HUES64 (cell line): ENCODE measurements around the gene ZNF407.

Source experiments
- H3K27ac ChIP-seq: 2 replicates; pipeline ENCODE4 v1.7.0; 2013; ENCODE audit warnings: low read depth, low read length, inconsistent platforms
- H3K27me3 ChIP-seq: 2 replicates; pipeline ENCODE4 v1.6.1; 2013; ENCODE audit warnings: mild to moderate bottlenecking, low read length; ENCODE audit not compliant: insufficient read depth
- H3K36me3 ChIP-seq: 2 replicates; pipeline ENCODE4 v1.6.1; 2013; ENCODE audit warnings: mild to moderate bottlenecking, low read length; ENCODE audit not compliant: insufficient read depth
- H3K4me1 ChIP-seq: 2 replicates; pipeline ENCODE4 v1.6.1; 2013; ENCODE audit warnings: mild to moderate bottlenecking, low read length, moderate library complexity; ENCODE audit not compliant: insufficient read depth
- H3K4me3 ChIP-seq: 2 replicates; pipeline ENCODE4 v1.5.1; 2013; ENCODE audit warnings: mild to moderate bottlenecking, low read length, moderate library complexity
- H3K9ac ChIP-seq: 2 replicates; pipeline ENCODE4 v1.6.1; 2013; ENCODE audit warnings: mild to moderate bottlenecking, low read depth, low read length
- H3K9me3 ChIP-seq: 2 replicates; pipeline ENCODE4 v1.6.1; 2013; ENCODE audit warnings: low read depth, low read length; ENCODE audit not compliant: insufficient read depth
- whole genome bisulfite sequencing: fragments of 150-250, 120-280 bp; methylation state at CpG from one replicate; pipeline ENCODE4 v1.1.7; 2013; ENCODE audit warnings: missing lambda C conversion rate; 5-methylcytosine and 5-hydroxymethylcytosine counted together

ZNF407 gene

GRCh38 chr18:74975001-74975400 lies 377.3 kb downstream of the ZNF407 start:
- WGBS: 97% methylated on average over 5 of the region's 5 CpGs
- Histone ChIP-seq H3K4me3 (no peak overlapping the region), H3K9me3 (no peaks in the 10 kb centered on the region)

DNA sequence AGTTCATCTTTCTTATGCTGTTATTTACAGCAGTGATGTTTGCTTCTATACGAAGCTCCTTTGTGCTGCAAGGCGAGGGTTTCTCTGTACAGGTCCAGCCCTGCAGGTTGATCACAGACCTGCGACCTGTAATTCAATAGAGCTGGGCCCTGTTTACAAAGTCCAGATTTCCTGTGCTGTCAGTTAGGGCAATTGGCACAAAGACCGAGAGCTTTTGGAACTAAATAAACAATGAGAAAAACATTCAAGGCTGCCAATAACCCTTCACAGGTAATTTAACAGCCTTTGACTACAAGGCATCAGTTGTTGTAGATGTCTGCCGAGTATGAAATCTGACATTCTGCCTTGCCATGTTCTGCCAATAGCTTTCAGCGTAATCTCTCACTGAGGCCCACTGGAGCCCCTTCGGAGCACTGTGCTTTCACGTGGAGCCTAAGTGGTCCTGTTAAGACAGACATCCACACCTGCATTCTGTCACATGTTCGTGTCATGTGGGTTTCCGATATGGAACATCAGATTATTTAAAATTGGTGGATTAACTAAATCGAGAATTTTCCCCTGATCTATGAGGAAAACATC lies 378.8 kb downstream of the ZNF407 start:
- Histone ChIP-seq H3K4me1 (no peaks in the 10 kb centered on the region), H3K36me3 (no peaks in the 10 kb centered on the region), H3K27me3 (no peaks in the 10 kb centered on the region), H3K4me3 (no peak overlapping the region), H3K9me3 (no peaks in the 10 kb centered on the region), H3K9ac (no peak overlapping the region), H3K27ac (no peak overlapping the region)
- 92% methylated on average over 11 of the region's 11 CpGs for WGBS

More at GRCh38 chr18:74975001-74975400, 377.3 kb downstream of the ZNF407 start:
- Histone ChIP-seq H3K27ac (no peak overlapping the region), H3K36me3 (no peaks in the 10 kb centered on the region), H3K27me3 (no peaks in the 10 kb centered on the region), H3K9ac (no peak overlapping the region), H3K4me1 (no peaks in the 10 kb centered on the region)

DNA sequence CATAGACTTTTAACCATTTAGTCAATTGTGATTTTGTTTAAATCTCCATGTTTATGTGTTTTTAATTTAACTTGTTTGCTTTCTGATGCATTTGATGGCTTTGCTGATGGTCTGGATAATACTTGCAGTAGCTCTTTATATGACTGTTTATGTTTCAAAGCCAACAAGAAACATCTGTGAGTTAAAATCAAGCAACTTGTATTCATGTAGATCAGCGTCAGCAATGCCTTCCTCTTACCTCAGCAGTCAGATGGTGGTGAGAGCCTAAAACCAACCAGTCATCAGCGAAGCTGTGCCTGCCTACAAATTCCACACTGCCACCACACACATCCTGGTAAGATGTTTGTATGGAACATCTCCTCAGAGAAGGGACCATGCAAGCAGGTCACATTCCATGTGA lies 379.4 kb downstream of the ZNF407 start:
- Histone ChIP-seq H3K4me1 (no peaks in the 10 kb centered on the region), H3K9ac (no peak overlapping the region), H3K27ac (no peak overlapping the region), H3K36me3 (no peaks in the 10 kb centered on the region), H3K4me3 (no peak overlapping the region), H3K27me3 (no peaks in the 10 kb centered on the region), H3K9me3 (no peaks in the 10 kb centered on the region)
- 97% methylated on average over 2 of the region's 2 CpGs for WGBS

DNA sequence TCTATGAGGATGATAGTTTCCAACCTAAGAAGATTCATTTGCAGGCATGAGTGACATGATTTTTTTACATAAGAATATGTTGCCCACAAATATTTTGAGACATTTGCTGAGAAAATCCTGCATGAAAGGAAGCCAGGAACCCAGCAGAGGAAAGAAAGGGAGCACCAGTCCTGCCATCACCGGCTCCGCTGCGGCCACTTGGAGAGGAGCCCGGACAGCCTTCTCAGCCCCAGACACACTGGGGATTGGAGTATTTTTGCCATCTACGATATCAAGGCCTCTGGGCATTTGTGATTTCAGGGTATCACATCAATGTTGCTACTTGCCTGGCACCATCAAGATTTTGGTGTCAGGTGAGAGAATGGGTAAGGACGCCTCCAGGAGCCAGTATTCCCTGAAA lies 383.0 kb downstream of the ZNF407 start:
- H3K27ac ChIP-seq: no peak overlapping the region
- H3K4me3 ChIP-seq: no peak overlapping the region
- no peak overlapping the region for H3K9ac ChIP-seq
- H3K9me3 ChIP-seq: no peaks in the 10 kb centered on the region
- H3K27me3 ChIP-seq: no peaks in the 10 kb centered on the region
- H3K4me1 ChIP-seq: no peaks in the 10 kb centered on the region
- 96% methylated on average over 6 of the region's 6 CpGs for WGBS
- no peaks in the 10 kb centered on the region for H3K36me3 ChIP-seq

DNA sequence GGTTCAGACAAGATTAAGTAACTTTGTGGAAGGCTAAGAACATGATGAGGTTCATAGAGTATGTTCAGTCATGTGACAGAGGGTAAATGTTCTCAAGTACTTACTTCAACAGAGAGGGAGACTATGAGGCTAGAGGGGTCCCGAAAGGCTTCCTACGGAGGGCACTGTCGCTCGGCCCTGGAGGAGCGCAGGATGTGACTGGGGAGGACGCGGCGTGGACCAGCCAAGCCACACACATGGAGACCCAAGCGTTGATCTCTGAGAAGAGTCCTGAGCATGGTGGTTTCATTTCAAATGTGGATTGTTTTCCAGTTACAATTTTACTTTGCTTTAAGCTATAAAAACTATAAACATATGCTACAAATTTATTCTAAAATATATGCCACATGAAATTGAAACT lies 383.8 kb downstream of the ZNF407 start:
- Histone ChIP-seq H3K9me3 (no peaks in the 10 kb centered on the region), H3K9ac (no peak overlapping the region), H3K36me3 (no peaks in the 10 kb centered on the region), H3K27ac (no peak overlapping the region), H3K4me3 (no peak overlapping the region), H3K27me3 (no peaks in the 10 kb centered on the region), H3K4me1 (no peaks in the 10 kb centered on the region)
- WGBS: 97% methylated on average over 9 of the region's 9 CpGs

DNA sequence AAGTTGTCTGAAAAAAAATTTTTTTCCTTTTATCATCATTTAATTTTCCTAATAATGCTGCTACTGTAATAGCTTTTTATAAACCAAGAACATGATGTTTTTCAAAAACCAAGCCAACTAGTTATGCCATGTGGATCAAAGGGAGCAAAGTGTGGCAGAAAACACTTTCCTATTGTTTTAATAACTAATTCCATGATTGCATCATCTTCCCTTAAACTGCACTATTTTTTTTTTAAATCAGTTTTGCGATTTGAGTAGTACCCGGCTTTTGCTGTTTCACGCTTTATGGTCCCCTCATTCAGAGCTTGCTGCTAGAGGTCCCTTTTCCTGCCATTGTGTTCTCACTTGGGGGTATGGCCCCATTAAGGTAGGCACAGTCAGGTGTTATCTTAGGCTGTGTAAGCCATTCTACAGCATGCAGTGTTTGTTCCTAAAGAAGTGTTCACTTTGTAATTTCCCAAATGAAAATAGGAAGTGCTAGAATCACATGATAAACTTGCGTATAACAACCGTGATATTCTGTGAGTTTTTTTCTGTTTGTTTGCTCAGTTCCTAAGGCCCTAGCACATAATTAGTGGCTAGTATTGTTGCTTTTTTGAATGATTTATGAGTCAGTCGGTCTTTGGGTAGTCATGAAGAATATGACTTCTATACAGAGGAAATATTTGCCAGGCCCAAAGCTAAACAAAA lies 385.4 kb downstream of the ZNF407 start:
- H3K4me1 ChIP-seq: no peaks in the 10 kb centered on the region
- H3K27ac ChIP-seq: no peak overlapping the region
- whole genome bisulfite sequencing: 92% methylated on average over 6 of the region's 6 CpGs
- H3K4me3 ChIP-seq: no peak overlapping the region
- H3K36me3 ChIP-seq: no peaks in the 10 kb centered on the region
- no peaks in the 10 kb centered on the region for H3K27me3 ChIP-seq
- no peaks in the 10 kb centered on the region for H3K9me3 ChIP-seq
- no peak overlapping the region for H3K9ac ChIP-seq

DNA sequence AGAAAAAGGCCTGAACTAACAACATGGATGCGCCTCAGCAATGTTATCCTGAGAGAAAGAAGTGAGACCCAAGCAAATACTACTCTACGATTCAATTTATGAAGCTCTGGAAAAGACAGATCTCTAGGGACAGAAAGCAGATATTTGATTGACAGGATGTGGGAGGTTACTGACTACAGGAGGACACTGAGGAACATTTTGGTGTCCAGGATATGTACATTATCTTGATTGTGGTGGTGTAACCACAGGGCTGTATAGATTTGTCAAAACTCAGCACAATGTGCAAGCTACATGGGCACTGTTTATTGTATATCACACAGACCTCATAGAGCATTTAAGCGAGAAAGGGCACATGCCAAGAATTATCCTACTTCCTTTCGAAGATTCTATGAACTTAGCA lies 391.5 kb downstream of the ZNF407 start:
- no peaks in the 10 kb centered on the region for H3K27me3 ChIP-seq
- no peak overlapping the region for H3K9ac ChIP-seq
- H3K36me3 ChIP-seq: no peaks in the 10 kb centered on the region
- H3K4me1 ChIP-seq: peaks cover 6% of the 10 kb centered on the region; the same call in 1 of the 2 replicates
- no peak overlapping the region for H3K4me3 ChIP-seq
- no peak overlapping the region for H3K27ac ChIP-seq
- 93% methylated on average over 4 of the region's 4 CpGs for WGBS
- H3K9me3 ChIP-seq: no peaks in the 10 kb centered on the region

DNA sequence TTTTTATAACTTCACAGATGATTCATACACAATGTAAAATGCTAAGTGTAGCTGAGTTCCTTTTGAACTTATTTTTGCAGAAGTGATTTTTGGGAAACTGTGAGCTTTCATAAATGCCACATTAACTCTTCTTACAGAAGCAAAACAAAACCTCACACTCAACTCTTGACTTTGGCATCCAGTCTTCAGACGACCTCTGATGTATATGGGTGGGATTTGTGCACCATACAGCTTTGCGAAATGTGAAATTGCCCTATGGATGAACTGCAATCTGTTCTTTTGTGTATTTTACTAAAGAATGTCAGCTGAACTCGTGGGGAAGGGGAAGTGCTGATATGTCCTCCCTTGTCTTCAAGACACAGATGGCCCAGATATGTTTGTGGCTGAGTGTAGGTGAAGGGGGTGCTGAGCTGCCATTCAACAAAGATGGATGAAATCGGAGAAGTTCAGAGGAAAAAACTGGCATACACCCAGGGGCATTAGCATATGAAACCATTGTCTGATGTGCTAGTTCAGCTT lies 393.0 kb downstream of the ZNF407 start:
- no peak overlapping the region for H3K4me3 ChIP-seq
- H3K27ac ChIP-seq: no peak overlapping the region
- WGBS: 68% methylated on average over 4 of the region's 4 CpGs
- H3K36me3 ChIP-seq: no peaks in the 10 kb centered on the region
- peaks cover 14% of the 10 kb centered on the region for H3K4me1 ChIP-seq
- no peak overlapping the region for H3K9ac ChIP-seq
- no peaks in the 10 kb centered on the region for H3K27me3 ChIP-seq
- H3K9me3 ChIP-seq: no peaks in the 10 kb centered on the region

GRCh38 chr18:74994502-74995418 lies 397.1 kb downstream of the ZNF407 start:
- 85% methylated on average over 19 of the region's 19 CpGs for WGBS
- Histone ChIP-seq H3K9ac (no peak overlapping the region), H3K9me3 (no peaks in the 10 kb centered on the region), H3K4me3 (no peak overlapping the region), H3K27ac (no peak overlapping the region), H3K4me1 (peaks cover 19% of the 10 kb centered on the region), H3K27me3 (no peaks in the 10 kb centered on the region), H3K36me3 (no peaks in the 10 kb centered on the region)

GRCh38 chr18:74995419-74995736 lies 397.7 kb downstream of the ZNF407 start:
- Histone ChIP-seq H3K27me3 (no peaks in the 10 kb centered on the region), H3K4me3 (no peak overlapping the region), H3K4me1 (peaks cover 19% of the 10 kb centered on the region), H3K27ac (no peak overlapping the region), H3K9me3 (no peaks in the 10 kb centered on the region), H3K36me3 (no peaks in the 10 kb centered on the region), H3K9ac (no peak overlapping the region)
- 100% methylated on average over 2 of the region's 2 CpGs for WGBS

DNA sequence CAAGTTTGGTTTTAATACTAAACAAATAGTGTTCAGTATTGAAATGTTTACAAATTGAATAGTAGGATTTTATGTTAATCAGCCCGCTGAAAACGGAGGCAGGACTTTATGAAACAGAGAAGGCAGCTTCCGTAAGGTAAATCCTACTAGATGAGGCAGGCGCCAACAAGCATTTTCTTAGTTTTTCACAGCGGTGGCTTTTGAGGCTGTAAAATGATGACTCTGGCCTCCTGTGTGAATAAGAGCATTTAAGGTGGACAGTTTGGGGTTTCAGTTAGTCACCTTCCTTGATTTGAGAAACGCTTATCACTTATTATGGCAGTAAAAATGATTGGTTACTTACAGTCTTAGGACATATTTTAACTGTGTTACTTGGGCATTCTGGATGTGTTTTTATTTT lies 398.4 kb downstream of the ZNF407 start:
- Histone ChIP-seq H3K36me3 (no peaks in the 10 kb centered on the region), H3K4me1 (peaks cover 13% of the 10 kb centered on the region; the same call in 1 of the 2 replicates), H3K27ac (no peak overlapping the region), H3K9me3 (no peaks in the 10 kb centered on the region), H3K4me3 (no peak overlapping the region), H3K9ac (no peak overlapping the region), H3K27me3 (no peaks in the 10 kb centered on the region)
- WGBS: 89% methylated on average over 6 of the region's 6 CpGs
